ENCODE results near the gene GLI1.

DNA sequence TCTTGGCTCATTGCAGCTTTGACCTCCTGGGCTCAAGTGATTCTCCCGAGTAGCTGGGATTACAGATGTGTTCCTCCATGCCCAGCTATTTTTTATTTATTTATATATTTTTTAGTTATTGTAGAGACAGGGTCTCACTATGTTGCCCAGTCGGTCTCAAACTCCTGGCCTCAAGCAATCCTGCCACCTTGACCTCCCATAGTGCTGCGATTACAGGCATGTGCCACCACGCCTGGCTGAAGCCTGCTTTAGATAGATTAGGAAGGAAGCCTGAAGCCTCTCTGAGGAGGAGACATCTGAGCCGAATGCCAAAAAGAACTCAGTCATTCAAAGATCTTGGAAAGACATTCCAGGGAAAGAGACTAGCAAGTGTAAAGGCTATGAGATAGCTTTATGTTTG lies 14.8 kb upstream of the GLI1 start:
- TF ChIP-seq ATF3 (IDR thresholded peaks at IDR 0.05) = no peak
- TF ChIP-seq, protein P1, sequence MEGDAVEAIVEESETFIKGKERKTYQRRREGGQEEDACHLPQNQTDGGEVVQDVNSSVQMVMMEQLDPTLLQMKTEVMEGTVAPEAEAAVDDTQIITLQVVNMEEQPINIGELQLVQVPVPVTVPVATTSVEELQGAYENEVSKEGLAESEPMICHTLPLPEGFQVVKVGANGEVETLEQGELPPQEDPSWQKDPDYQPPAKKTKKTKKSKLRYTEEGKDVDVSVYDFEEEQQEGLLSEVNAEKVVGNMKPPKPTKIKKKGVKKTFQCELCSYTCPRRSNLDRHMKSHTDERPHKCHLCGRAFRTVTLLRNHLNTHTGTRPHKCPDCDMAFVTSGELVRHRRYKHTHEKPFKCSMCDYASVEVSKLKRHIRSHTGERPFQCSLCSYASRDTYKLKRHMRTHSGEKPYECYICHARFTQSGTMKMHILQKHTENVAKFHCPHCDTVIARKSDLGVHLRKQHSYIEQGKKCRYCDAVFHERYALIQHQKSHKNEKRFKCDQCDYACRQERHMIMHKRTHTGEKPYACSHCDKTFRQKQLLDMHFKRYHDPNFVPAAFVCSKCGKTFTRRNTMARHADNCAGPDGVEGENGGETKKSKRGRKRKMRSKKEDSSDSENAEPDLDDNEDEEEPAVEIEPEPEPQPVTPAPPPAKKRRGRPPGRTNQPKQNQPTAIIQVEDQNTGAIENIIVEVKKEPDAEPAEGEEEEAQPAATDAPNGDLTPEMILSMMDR (IDR thresholded peaks at IDR 0.05 in 2 of 3, conservative IDR thresholded peaks at IDR 0.05 in 1 of 3; ENCODE audit: borderline replicate concordance in 1 of 3, insufficient read depth in 1 of 3, low read depth in 2 of 3, low read length in 2 of 3) = no peak
- TF ChIP-seq SIN3A (IDR thresholded peaks at IDR 0.05; ENCODE audit: low read depth) = no peak
- TF ChIP-seq POLR2A (IDR thresholded peaks at IDR 0.05; ENCODE audit: borderline replicate concordance, extremely low read depth, insufficient read depth, insufficient read length) = no peak
- TF ChIP-seq YY1 (IDR thresholded peaks at IDR 0.05; ENCODE audit: extremely low read depth, insufficient replicate concordance, low read depth, low read length) = no peak
- no peak for TF ChIP-seq CEBPB (IDR thresholded peaks at IDR 0.05; ENCODE audit: low read depth)
- no peak for TF ChIP-seq EZH2 (IDR thresholded peaks at IDR 0.05)
- no peak for TF ChIP-seq EGR1 (IDR thresholded peaks at IDR 0.05; ENCODE audit: low read depth)
- no peak for TF ChIP-seq MAX (IDR thresholded peaks at IDR 0.05)
- TF ChIP-seq RAD21 (IDR thresholded peaks at IDR 0.05; ENCODE audit: low read depth) = no peak
- no peak for TF ChIP-seq ELF1 (IDR thresholded peaks at IDR 0.05; ENCODE audit: borderline replicate concordance, low read depth)
- no peak for TF ChIP-seq POLR2AphosphoS5 (IDR thresholded peaks at IDR 0.05; ENCODE audit: low read depth, low read length)
- no peak for TF ChIP-seq REST (IDR thresholded peaks at IDR 0.05; ENCODE audit: low read depth)
- TF ChIP-seq TCF7L2 (IDR thresholded peaks at IDR 0.05; ENCODE audit: borderline replicate concordance, extremely low read depth, insufficient read depth, insufficient read length) = no peak

Measured in HCT116 (cell line).